Activated CD8-positive, alpha-beta T cell treated with anti-CD3 and anti-CD28 coated beads for 36 hours (primary cell): Measurements from ENCODE around the gene S100PBP. TPM values are rescaled to one million over a fixed set of nuclear protein-coding genes. Genes with fewer than 3 reads are reported as not detected.

Experiments used
- ATAC-seq: fragments of 200-7000 bp; cut with Tn5 transposase; one replicate; pipeline ENCODE4 v1.10.0; 2021; ENCODE audit warnings: mild to moderate bottlenecking, moderate library complexity
- CTCF ChIA-PET: fragments of 350-600 bp; sonication (Branson Sonifier 250); formaldehyde crosslinking; loops from one replicate; lab custom pipeline; 2021; ENCODE audit warnings: antibody characterized with exemption; lab: Charles Lee
- POLR2A ChIA-PET: fragments of 350-600 bp; sonication (Branson Sonifier 250); formaldehyde crosslinking; loops from one replicate; lab custom pipeline; 2021; ENCODE audit warnings: antibody characterized with exemption; lab: Charles Lee
- DNase-seq: peaks from one replicate; pipeline ENCODE4 v3.0.0-alpha.2; 2020
- H3K27ac Mint-ChIP-seq: one replicate; pipeline ENCODE4 v1.8.0; 2021; ENCODE audit warnings: mild to moderate bottlenecking, mixed read lengths
- H3K27me3 Mint-ChIP-seq: one replicate; pipeline ENCODE4 v1.8.0; 2021; ENCODE audit warnings: mixed read lengths
- H3K36me3 Mint-ChIP-seq: one replicate; pipeline ENCODE4 v1.8.0; 2021; ENCODE audit warnings: low read depth, mixed read lengths
- H3K4me1 Mint-ChIP-seq: one replicate; pipeline ENCODE4 v1.8.0; 2021; ENCODE audit warnings: low read depth, mixed read lengths
- H3K4me3 Mint-ChIP-seq: one replicate; pipeline ENCODE4 v1.8.0; 2021; ENCODE audit warnings: mild to moderate bottlenecking, moderate library complexity, mixed read lengths
- H3K9me3 Mint-ChIP-seq: one replicate; pipeline ENCODE4 v1.8.0; 2021; ENCODE audit warnings: mixed read lengths
- intact Hi-C: fragments of 100-400 bp; cut with micrococcal nuclease; formaldehyde crosslinking; loops from one replicate; pipeline ENCODE4 v1.10.0; 2022
- total RNA-seq, 2 experiments: library from RNA; stranded (reverse); gene quantifications; one replicate each; pipeline ENCODE4 v1.2.3, GENCODE V29; 2021
- TF ChIP-seq, protein P1 (sequence below): fragments of 200-600 bp; IDR thresholded peaks from one replicate; pipeline ENCODE4 v1.8.0; 2022; ENCODE audit warnings: antibody characterized with exemption, mild to moderate bottlenecking

S100PBP gene
- total RNA-seq, 2 experiments from 2014 or later, result 25.7 to 27.3 TPM

DNA sequence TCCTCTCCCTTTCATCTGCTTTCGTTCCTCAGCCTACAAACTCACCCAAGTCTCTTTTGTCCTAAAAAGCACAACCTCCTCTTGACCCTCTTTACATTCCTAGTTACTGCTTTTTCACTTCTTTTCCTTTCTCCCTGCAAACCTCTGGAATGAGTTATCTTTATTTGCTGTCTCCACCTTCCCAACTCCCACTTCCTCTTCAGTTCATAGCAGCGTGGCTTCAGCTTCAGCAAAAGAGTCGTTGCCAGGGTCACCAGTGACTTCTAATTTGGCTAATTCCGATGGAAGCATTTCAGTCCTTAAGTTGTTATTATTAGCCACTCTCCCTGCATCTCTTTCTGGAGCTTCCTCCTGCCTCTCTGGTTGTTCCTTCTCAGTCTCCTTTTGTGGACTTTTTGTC, 90.0 kb downstream of the S100PBP start:
- no peak overlapping the region for H3K27ac Mint-ChIP-seq
- no peaks in the 10 kb centered on the region for H3K9me3 Mint-ChIP-seq
- ATAC-seq (no peak), DNase-seq (no peak)
- H3K4me1 Mint-ChIP-seq, result no peaks in the 10 kb centered on the region
- TF ChIP-seq, protein P1, sequence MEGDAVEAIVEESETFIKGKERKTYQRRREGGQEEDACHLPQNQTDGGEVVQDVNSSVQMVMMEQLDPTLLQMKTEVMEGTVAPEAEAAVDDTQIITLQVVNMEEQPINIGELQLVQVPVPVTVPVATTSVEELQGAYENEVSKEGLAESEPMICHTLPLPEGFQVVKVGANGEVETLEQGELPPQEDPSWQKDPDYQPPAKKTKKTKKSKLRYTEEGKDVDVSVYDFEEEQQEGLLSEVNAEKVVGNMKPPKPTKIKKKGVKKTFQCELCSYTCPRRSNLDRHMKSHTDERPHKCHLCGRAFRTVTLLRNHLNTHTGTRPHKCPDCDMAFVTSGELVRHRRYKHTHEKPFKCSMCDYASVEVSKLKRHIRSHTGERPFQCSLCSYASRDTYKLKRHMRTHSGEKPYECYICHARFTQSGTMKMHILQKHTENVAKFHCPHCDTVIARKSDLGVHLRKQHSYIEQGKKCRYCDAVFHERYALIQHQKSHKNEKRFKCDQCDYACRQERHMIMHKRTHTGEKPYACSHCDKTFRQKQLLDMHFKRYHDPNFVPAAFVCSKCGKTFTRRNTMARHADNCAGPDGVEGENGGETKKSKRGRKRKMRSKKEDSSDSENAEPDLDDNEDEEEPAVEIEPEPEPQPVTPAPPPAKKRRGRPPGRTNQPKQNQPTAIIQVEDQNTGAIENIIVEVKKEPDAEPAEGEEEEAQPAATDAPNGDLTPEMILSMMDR, result no peak
- ChIA-PET CTCF (interaction anchor here (0.8 kb wide), 2 partner anchors 24 to 35 kb away, joined by 3 to 4 read pairs; no protein-coding TSS in a partner anchor), POLR2A (interaction anchor here (0.9 kb wide), 1 partner anchor 51 kb away, joined by 3 read pairs; no protein-coding TSS in a partner anchor)
- H3K27me3 Mint-ChIP-seq, result peaks cover 9% of the 10 kb centered on the region
- H3K4me3 Mint-ChIP-seq, result no peak overlapping the region
- intact Hi-C loops, result no loop called here
- H3K36me3 Mint-ChIP-seq, result no peaks in the 10 kb centered on the region

Other genes starting within 250 kb of the S100PBP start
- gene ZBTB8OS, start 167.1 kb upstream of the S100PBP start, total RNA-seq, result 10 to 100 TPM; 53.4 to 57.6 TPM
- 100 to 1,000 TPM; 308 to 318 TPM for gene RBBP4, start 166.4 kb upstream of the S100PBP start, total RNA-seq
- gene SYNC, start 114.9 kb upstream of the S100PBP start, total RNA-seq, result not detected
- gene YARS1, start 295 bp upstream of the S100PBP start, total RNA-seq, result 100 to 1,000 TPM; 231 to 238 TPM
- gene FNDC5, start 53.3 kb downstream of the S100PBP start, total RNA-seq, result not detected
- gene HPCA, start 68.8 kb downstream of the S100PBP start, total RNA-seq, result under 1 TPM; 0.49 to 0.61 TPM
- 1 to 10 TPM; 1.3 to 1.9 TPM for gene TMEM54, start 83.7 kb downstream of the S100PBP start, total RNA-seq
- gene RNF19B, start 147.2 kb downstream of the S100PBP start, total RNA-seq, result 10 to 100 TPM; 10.6 to 10.9 TPM
- gene AK2, start 219.2 kb downstream of the S100PBP start, total RNA-seq, result 100 to 1,000 TPM; 404 TPM